HL-60/S4 treated with phorbol 12-myristate 13-acetate at 8.2 ng/mL for 4 days and 3 days (cell line): ENCODE measurements around the gene ST6GALNAC6.

ENCODE experiments used
- in situ Hi-C: fragments of 300-500 bp; cut with MboI; formaldehyde crosslinking; loops from 2 replicates; pipeline ENCODE4 v1.15.0; 2022; ENCODE audit warnings: low sequenced_read_pairs

Gene ST6GALNAC6

DNA sequence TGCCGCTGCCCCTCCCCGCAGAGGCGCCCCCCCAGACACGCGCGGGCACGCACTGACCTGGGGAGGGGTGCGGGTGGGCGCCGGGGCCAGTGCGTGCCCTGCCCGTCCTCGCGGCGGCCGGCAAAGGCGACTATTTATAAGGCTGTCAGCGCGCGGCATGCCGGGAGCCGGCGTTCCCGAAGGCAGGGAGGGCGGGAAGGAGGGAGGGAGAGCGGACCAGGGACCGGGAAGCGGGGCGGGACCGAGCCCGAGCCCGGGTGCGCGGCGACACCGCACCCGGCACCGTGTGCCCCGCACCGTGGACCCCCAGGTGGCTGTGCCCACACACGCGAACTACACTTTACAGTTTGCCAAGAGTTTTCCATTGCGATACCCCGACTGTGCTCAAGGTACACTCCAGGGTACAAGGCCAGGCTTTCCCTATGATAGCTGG is 21.8 kb downstream of the ST6GALNAC6 start, which contains the start of gene AK1:
AK1 (minus strand) TSS at position 110 of the 433 bp plus-strand sequence. CDS start 3,058 bp downstream, outside the sequence.
- in situ Hi-C loops = loop anchor here (10.0 kb wide), 2 partner anchors 57 to 143 kb away; partner anchors contain the start of genes DPM2, PIP5KL1 and TOR2A

DNA sequence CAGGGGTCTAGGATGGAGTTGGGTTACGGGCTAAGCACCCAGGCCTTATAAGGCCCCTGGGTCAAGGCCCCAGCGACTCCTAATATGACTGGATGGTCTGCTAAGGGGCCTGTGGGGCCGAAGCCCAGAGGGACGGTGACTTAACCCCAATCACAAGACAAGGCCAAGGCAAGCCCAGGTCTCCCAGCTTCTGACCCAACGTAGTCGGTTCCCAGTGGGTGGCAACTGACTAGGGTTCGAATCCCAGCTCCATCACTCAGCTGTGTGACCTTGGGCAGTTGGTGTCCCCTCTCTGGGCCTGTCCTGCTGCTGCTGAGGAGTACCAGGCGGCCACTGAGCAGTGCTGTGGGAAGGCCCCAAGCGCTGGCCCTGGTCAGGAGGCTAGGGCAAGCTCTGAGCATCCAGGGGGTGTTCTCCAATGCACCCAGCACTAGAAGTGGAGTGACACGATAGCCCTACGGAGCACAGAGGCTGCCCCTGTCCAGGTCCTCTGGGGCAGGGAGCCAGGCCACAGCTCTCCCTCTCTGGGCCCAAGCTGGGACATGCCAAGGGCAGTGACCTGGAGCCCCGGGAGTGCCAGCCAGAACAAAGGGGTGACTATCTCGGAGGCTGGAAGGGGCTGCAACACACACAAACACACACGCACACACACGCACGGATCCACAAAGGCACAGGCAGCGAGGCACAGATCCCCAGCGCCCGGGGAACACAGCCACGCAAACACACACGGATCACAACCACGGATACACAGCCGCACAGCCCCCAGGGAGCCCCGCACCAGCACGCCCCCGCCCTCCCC is 22.4 kb downstream of the ST6GALNAC6 start:
- in situ Hi-C loops = loop anchor here (10.0 kb wide), 2 partner anchors 58 to 142 kb away; partner anchors contain the start of genes DPM2, PIP5KL1 and TOR2A

DNA sequence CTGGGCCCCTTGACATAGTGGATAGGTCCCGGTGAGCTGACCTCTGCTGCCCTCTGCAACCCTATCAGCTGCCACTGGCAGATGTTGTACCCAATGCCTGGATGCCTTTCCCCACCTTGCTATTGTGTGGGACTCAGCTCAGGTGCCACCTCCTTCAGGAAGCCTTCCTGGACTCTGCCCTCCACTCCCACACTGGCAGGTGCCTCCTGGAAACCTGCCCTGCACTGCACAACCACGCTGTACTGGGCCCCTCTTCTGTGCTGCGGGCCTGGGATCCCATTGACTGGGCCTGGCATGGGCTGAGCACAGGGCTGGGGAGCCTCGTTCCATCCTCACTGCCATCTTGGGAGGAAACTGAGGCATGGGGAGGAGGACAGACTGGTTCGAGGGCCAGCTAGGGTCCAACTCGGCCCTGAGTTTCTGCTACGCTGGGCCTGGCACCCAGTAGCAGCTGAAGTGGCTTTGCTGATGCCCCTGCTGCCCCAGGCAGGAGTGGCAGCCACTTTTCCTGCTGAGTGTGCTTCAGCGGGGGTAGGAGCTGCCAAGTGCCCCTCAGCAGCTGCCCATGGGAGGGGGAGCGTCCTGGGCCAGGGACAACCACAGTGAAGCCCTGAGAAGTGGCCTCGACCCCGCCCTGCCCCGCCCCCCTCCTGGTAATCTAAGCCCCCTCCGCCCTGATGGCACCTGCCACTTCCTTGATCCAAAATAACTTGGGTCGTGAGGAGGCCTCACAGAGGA is 23.2 kb downstream of the ST6GALNAC6 start:
- in situ Hi-C loops = loop anchor here (10.0 kb wide), 2 partner anchors 59 to 141 kb away; partner anchors contain the start of genes DPM2, PIP5KL1 and TOR2A

DNA sequence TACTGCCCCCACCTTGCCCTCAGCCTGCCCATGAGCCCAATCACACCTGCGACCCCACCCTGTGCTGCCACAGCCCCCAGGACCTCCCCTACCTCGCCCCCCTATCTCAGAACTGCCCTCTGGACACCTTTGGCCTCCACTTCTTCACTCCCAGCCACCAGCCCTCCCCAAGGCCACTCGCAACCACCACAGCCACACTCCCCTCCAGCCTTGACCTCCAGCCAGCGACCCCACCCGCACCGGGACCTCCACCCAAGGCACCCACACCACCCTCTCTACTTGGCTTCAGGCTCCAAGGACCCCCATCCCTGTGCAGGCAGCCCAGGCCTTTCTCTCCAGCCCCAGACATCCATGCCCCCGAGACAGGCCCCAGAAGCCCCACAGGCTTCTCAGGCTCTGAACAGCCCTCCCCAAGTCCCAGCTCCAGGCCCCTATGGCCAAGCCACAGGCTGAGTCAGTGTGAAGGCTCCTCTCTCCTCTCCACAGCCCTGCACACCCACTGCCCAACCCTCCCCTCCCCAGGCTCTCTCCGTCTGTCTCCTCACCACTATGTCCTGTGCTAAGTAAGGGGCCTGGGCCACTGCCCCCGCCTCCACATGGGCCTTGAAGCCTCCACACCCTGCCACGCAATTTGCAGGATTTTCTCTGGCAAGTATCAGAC is 24.0 kb downstream of the ST6GALNAC6 start:
- in situ Hi-C loops = loop anchor here (10.0 kb wide), 2 partner anchors 59 to 141 kb away; partner anchors contain the start of genes DPM2, PIP5KL1 and TOR2A

DNA sequence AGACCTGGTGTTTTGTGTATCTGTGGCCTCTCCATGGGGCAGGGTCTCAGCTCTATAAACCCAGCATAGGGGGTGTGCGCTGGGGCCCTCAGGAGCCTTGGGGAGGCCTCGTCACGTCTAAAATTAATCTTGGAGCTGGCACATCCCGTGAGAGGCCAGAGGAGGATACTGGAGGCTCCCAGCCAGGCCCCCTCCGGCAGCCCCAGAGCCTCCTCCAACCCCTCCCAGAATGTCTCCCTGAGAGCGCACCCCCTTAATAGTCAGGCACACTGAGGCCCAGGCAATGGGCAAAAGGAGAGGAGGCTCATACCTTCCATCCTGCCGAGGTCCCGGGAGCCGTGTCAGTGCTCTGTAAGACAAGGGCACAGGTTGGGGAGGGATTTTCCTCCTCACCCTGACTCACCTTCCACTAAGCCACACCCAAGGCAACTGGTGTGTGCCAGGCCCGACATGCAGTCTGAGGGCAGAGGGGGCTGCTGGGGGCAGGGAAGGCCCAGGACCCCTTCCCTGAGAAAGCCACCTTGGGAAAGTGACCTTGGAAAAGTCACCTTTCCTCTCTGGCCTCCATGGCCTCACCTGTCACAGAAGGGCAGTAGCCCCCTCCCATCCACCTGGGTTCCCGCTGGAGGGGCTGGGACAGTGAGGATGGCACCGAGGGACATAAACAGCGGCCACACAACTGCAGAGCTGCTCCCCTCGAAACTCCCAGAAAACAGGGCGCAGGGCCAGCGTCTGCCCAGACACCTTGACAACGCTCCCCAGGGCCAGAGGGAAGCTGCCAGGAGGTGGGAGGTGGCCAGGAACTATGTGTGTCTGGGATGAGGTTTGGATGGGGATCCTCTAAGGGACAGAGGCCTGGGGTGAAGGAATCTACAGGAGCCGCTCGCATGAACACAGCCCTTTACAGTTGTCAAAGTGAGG is 24.8 kb downstream of the ST6GALNAC6 start:
- in situ Hi-C loops = loop anchor here (10.0 kb wide), 2 partner anchors 60 to 140 kb away; partner anchors contain the start of genes DPM2, PIP5KL1 and TOR2A

DNA sequence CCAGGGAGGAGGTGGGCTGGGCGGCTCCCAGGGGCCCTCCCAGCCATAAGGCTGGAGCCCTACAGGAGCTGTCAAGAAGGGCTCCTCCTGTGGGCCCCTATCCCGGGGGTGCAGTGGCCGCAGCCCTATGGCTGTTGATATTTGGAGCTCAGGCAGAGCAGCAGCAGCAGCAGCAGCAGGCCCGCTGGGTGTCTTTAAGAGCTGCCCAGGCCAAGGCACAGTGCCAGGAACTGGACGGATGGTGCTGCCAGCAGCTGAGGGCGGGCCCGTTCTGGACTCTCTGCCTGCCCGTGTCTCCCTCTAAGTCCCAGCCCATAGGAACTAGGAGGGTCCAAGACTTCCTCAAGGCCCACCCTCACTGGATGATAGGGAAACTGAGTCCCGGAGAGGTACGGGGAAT is 25.5 kb downstream of the ST6GALNAC6 start:
- in situ Hi-C loops = loop anchor here (10.0 kb wide), 2 partner anchors 61 to 139 kb away; partner anchors contain the start of genes DPM2, PIP5KL1 and TOR2A

DNA sequence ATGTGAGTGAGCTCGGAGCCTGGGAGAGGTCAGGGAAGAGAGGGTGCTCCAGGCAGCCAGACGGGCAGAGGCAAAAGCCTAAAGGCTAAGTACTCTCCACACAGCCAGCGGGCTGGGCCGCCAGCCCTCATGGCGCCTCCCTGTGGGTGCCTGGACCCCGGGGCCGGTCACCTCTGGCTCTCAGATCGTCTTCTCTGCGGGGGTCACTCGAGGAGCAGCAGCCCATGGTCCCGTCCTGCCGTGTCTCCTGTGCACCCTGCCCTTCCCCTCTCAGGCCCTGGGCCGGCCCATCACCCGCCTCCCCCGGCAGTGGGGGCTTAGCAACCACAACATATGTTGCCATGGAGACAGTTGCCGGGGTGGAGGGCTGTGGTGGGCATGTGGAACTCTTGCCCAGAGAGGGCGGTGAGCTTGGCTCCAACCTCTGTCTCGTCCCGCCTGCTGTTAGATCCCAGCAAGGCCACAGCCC is 26.1 kb downstream of the ST6GALNAC6 start:
- in situ Hi-C loops = loop anchor here (10.0 kb wide), 2 partner anchors 62 to 138 kb away; partner anchors contain the start of genes DPM2, PIP5KL1 and TOR2A

DNA sequence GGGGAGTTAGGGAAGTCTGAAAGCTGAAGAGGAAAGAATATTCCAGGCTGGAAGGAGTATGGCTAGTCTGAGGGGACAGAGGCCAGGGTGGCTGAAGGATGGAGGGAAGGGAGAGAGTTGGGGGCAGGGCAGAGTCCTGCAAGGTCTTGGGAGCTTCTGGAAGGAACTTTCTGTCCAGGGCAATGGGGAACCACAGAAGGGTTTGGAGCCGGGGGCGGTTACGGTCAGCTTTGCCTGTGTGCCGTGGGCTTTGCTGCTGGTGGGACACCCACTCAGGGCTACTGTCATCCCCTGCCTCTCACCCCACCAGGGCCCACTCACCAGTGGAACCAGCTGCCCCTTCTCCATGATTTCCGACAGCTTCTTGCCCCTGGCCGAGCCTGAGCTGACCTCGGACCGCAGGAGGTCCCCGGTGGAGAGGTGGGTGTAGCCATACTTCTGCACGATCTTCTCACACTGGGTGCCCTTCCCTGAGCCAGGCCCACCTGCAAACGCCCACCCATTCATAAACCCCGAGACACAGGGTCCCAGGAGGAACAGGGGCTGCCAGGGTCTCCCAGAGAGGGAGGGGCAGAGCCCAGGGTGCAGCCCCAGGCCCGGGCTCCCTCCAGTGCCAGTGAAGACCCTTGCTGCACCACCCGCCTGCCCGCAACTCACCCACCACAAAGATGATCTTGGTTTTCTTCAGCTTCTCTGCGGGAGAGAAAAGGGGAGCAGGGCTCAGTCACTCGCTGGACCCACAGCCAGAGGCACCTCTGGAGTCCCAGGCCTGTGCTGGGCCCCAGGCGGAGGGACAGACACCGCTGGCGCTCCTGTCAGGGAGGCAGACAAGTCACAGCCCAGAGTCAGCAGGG is 26.8 kb downstream of the ST6GALNAC6 start:
- in situ Hi-C loops = loop anchor here (10.0 kb wide), 2 partner anchors 62 to 138 kb away; partner anchors contain the start of genes DPM2, PIP5KL1 and TOR2A

DNA sequence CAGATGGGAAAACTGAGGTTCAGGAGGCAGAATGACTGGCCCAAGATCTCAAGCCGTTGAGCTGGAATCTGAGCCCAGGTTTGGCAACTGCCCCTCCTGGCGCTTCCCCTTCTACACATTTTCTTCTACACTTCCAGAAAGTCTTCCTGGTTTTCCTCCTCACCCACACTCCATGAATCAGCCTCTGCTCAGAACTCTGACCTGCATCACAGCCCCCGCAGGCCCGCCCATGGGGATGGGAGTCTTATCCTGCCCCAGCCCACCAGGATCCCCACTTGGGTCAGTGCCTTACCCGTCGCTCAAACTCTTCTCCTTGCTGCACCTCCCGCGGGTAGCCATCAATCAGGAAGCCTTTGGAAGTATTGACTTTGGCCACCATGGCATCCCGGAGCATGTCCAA is 27.9 kb downstream of the ST6GALNAC6 start:
- in situ Hi-C loops = loop anchor here (10.0 kb wide), 2 partner anchors 63 to 137 kb away; partner anchors contain the start of genes DPM2, PIP5KL1 and TOR2A

DNA sequence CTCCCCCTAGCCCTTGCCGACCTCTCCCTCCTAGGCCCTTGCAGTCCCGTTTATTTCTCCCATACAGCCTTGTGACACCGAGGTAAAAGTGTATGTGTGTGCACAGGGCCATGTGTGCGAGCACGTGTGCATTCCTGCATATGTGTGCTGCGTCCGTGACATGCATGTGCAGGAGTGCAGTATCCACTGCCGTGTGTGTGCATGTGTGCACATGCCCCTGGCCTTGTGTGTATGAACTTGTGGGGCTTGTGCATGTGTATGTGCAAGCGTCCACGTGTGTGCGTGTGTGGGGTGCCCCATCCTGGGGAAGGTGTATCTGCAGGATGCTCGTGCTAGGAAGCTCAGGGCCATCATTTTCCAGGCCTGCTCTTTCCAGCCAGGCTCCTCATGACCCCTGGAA is 28.5 kb downstream of the ST6GALNAC6 start:
- in situ Hi-C loops = loop anchor here (10.0 kb wide), 2 partner anchors 64 to 136 kb away; partner anchors contain the start of genes DPM2, PIP5KL1 and TOR2A

DNA sequence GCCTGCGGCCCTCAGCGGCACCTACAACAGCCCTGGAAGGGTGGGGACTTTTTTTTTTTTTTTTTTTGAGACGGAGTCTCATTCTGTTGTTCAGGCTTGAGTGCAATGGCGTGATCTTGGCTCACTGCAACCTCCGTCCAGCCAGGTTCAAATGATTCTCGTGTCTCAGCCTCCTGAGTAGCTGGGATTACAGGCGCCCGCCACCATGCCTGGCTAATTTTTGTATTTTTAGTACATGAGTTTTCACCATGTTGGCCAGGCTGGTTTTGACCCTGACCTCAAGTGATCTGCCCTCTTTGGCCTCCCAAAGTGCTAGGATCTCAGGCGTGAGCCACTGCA is 29.3 kb downstream of the ST6GALNAC6 start:
- in situ Hi-C loops = loop anchor here (10.0 kb wide), 2 partner anchors 65 to 135 kb away; partner anchors contain the start of genes DPM2, PIP5KL1 and TOR2A

DNA sequence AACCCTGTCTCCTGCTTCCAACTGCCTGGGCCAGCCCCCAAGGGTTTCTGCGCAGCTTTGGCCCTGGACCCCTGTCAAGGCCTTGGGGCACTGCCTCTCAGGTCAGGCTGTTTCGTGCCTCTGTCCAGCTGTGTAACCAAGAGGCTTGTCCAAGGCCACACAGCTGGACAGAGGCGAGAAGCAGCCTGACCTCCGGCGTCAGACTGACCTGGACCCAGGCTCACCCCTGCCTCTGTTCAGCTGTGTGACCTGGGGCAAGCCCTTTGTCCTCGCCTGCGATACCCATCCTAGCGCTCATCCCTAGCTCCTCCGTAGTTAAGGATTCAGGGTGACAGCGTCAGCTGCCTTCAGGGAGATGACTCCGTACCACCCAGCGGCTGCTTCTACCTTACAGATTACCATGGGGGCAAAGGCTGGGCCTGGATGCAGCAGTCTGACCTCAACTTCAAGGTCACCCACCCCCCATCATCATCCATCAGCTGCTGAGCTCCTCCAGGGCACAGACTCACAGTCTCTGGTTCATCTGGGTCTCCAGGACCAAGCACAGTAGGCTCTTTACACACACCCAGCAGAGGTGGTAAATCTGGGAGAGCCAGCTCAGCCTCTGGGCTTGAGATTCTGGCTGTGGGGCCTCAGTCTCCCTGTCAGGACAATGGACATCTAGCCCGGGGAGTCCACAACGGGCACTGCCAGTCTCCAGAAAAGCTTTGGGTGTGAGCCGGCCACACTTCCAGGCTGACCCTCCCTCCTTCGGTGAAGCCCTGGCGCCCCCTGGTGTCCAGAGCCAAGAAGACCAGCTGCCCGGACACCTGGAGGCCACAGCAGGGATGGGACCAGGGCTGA is 29.9 kb downstream of the ST6GALNAC6 start:
- in situ Hi-C loops = loop anchor here (10.0 kb wide), 3 partner anchors 45 to 135 kb away; partner anchors contain the start of genes DPM2, PIP5KL1, ST6GALNAC4 and TOR2A

DNA sequence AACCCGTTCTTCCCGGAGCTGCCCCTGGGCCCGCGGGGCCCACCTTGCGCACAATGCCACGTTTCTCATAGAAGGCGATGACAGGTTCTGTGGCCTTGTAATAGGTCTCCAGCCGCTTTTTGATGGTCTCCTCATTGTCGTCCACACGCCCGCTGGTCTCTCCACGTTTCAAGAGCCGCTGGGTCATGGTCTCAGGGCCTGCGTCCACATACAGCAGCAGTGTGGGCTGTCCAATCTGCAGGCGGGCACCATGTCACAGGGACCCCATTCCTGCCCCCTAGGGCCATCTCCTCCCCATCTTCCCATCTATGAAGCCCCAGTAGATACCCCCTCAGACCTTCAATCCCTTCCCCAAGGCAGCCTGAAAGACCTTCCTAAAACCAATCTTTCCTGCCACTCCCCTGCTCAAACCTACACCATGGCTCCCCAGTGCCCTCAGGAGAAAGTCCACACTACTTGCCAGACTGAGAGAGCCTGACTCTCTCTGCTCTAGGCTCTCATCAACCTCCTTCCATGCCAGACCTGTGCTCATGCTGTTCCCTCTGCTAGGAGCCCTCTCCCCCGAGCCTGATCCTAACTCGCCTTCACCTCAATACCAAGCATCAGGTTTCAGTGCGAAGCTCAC is 31.0 kb downstream of the ST6GALNAC6 start:
- in situ Hi-C loops = loop anchor here (10.0 kb wide), 1 partner anchor 46 kb away; the partner anchor contains the start of gene ST6GALNAC4

DNA sequence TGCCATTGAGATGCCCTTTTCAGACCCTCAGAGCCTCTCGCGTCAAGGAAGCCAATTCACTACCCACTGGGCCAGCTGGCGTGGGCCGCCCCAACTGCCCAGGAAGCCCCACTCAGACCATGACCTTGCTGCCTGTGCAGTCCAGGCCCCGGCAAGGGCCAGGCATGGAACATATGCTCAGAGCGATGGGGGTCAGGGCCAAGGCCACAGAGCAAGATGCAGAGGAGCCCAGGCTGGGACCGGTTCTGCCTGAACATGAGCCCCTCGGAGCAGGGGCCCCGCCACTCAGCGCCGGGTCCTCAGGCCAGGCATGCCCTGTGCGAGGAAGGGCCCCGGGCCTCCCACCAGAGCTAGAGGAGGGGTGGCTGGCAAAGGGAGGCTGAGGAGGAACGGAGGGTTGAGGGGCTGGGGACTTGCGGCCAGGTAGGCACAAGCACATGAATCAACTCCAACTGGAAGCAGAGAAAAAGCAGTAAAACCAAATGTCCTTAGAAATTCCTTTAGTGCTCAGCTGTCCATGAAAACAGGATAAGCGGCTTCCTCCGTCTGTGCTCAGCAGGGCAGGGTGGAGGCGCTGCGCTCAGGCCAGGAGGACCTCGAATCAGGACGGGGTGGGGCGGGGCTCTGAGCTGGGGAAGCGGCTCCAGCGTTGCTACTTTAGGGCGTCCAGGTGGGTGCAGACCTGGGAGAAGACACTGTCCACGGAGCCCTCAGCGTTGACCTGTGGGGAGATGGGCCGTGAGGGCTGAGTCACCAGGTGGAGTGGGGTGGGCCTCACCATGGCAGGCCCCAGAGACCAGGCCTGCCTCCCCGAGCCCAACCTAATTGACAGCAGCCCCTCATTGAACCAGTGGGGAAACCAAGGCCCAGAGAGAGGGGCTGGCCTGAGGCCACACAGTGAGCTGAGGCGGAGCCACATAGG is 31.8 kb downstream of the ST6GALNAC6 start:
- in situ Hi-C loops = loop anchor here (10.0 kb wide), 1 partner anchor 47 kb away; the partner anchor contains the start of gene ST6GALNAC4

DNA sequence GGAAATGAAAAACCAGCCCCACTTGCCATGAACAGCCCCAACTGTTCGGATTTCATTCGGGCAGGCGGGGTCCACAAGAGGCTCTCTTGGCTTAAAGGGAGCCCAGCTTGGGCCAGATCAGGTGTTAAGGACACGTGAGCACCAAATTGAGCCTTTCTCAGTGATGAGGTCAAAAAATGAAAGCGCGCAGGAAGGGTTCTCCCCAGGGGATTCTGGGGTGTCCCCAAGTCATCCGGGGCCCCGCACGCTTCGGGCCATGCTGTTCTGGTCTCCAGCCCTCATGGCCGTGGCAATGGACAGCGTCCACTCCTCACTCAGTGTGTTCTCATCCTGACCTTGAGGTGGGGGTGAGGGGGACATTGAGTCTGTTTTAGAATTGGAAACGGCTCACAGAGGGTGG is 32.9 kb downstream of the ST6GALNAC6 start:
- in situ Hi-C loops = loop anchor here (10.0 kb wide), 1 partner anchor 48 kb away; the partner anchor contains the start of gene ST6GALNAC4
